Measurements from ENCODE around the gene DHRS4. TPM values are rescaled to one million over a fixed set of nuclear protein-coding genes. Genes with fewer than 3 reads are reported as not detected.

DHRS4 gene
- total RNA-seq: 31.2 and 47.7 TPM in 2 replicates

GRCh38 chr14:23953464-23954278 is at the start of gene DHRS4:
DHRS4 (plus strand) TSS chr14:23953770; CDS start chr14:23953789, 19 bp downstream.

GRCh38 chr14:23988607-23989363 is 35.2 kb downstream of the DHRS4 start, which contains the start of gene DHRS4L2:
DHRS4L2 (plus strand) TSS chr14:23988929; CDS start chr14:23988948, 19 bp downstream.

Other genes with a start within 250 kb of the DHRS4 start
- gene DHRS4L2, start 35.2 kb downstream of the DHRS4 start, total RNA-seq: 11.6 and 14.9 TPM in 2 replicates
- gene CARMIL3, start 98.2 kb downstream of the DHRS4 start, total RNA-seq: under 0.01 and 0.12 TPM in 2 replicates
- gene CPNE6, start 117.8 kb downstream of the DHRS4 start, total RNA-seq: not detected in 2 replicates
- 40.1 and 60.2 TPM in 2 replicates for gene PCK2, start 140.5 kb downstream of the DHRS4 start, total RNA-seq
- gene DCAF11, start 161.0 kb downstream of the DHRS4 start, total RNA-seq: 56.0 and 64.2 TPM in 2 replicates
- 0.55 and 1.00 TPM in 2 replicates for gene NRL, start 161.2 kb downstream of the DHRS4 start, total RNA-seq
- gene FITM1, start 176.9 kb downstream of the DHRS4 start, total RNA-seq: 0.37 TPM in 1 of 2 replicates, not detected in the other
- gene PSME1, start 182.4 kb downstream of the DHRS4 start, total RNA-seq: 69.7 and 121 TPM in 2 replicates
- 20.0 and 34.6 TPM in 2 replicates for gene EMC9, start 187.8 kb downstream of the DHRS4 start, total RNA-seq
- gene PSME2, start 192.8 kb downstream of the DHRS4 start, total RNA-seq: 111 and 120 TPM in 2 replicates
- 40.7 and 44.7 TPM in 2 replicates for gene RNF31, start 193.7 kb downstream of the DHRS4 start, total RNA-seq
- gene IRF9, start 207.5 kb downstream of the DHRS4 start, total RNA-seq: 68.6 and 80.1 TPM in 2 replicates
- 0.87 and 1.1 TPM in 2 replicates for gene REC8, start 218.3 kb downstream of the DHRS4 start, total RNA-seq
- 47.9 and 71.6 TPM in 2 replicates for gene IPO4, start 235.0 kb downstream of the DHRS4 start, total RNA-seq
- 74.9 and 79.5 TPM in 2 replicates for gene TM9SF1, start 241.7 kb downstream of the DHRS4 start, total RNA-seq

Data from uterine smooth muscle cell (primary cell).